DOHH2 (cell line): ENCODE data around the gene CEP85.

Experiments
- H3F3A ChIP-seq: fragments of 200-600 bp; sonication (generic), shearing (Covaris generic); 2 replicates; pipeline ENCODE4 v1.6.0; 2016; ENCODE audit warnings: antibody characterized with exemption, mild to moderate bottlenecking; ENCODE audit not compliant: control insufficient read depth, insufficient read depth
- H3K27ac ChIP-seq: fragments of 200-600 bp; sonication (generic); 2 replicates; pipeline ENCODE4 v1.5.1; 2014; ENCODE audit warnings: low read depth, mild to moderate bottlenecking, low read length, moderate library complexity
- H3K27me3 ChIP-seq: fragments of 200-600 bp; sonication (generic); 2 replicates; pipeline ENCODE4 v1.6.1; 2014; ENCODE audit warnings: mild to moderate bottlenecking, low read length, mixed read lengths; ENCODE audit not compliant: control insufficient read depth
- H3K36me3 ChIP-seq: fragments of 200-600 bp; sonication (generic); 2 replicates; pipeline ENCODE4 v1.6.1; 2014; ENCODE audit warnings: mild to moderate bottlenecking, low read length, moderate library complexity, mixed read lengths; ENCODE audit not compliant: control insufficient read depth
- H3K4me1 ChIP-seq: fragments of 200-600 bp; sonication (generic); 2 replicates; pipeline ENCODE4 v1.6.1; 2014; ENCODE audit warnings: mild to moderate bottlenecking, low read length, mixed read lengths; ENCODE audit not compliant: control insufficient read depth
- H3K4me2 ChIP-seq: fragments of 200-600 bp; sonication (generic); 2 replicates; pipeline ENCODE4 v1.6.0; 2014; ENCODE audit warnings: mild to moderate bottlenecking, low read length, moderate library complexity
- H3K4me3 ChIP-seq: fragments of 200-600 bp; sonication (generic); 2 replicates; pipeline ENCODE4 v1.5.1; 2014; ENCODE audit warnings: mild to moderate bottlenecking, low read length, mixed read lengths
- H3K79me2 ChIP-seq: fragments of 200-600 bp; sonication (generic); 2 replicates; pipeline ENCODE4 v1.6.1; 2014; ENCODE audit warnings: mild to moderate bottlenecking, low read length, mixed read lengths; ENCODE audit not compliant: control insufficient read depth
- H3K9me2 ChIP-seq: fragments of 200-600 bp; sonication (generic); replicated peaks from 2 replicates; pipeline ENCODE4 v1.6.1; 2014; ENCODE audit warnings: mild to moderate bottlenecking, low read length, mixed read lengths; ENCODE audit not compliant: control insufficient read depth
- H3K9me3 ChIP-seq: fragments of 200-600 bp; sonication (generic); 2 replicates; pipeline ENCODE4 v1.6.1; 2014; ENCODE audit warnings: antibody characterized with exemption, low read length, mixed read lengths; ENCODE audit not compliant: control insufficient read depth, insufficient read depth
- H4K20me1 ChIP-seq: fragments of 200-600 bp; sonication (generic); 2 replicates; pipeline ENCODE4 v1.6.0; 2014; ENCODE audit warnings: low read depth, mild to moderate bottlenecking, antibody characterized with exemption, low read length, moderate library complexity; ENCODE audit not compliant: control insufficient read depth, insufficient read depth
- CTCF ChIP-seq: fragments of 200-600 bp; sonication (generic); IDR thresholded peaks from one replicate; pipeline ENCODE4 v1.5.1; 2014; ENCODE audit warnings: antibody characterized with exemption, mild to moderate bottlenecking, low read depth, low read length; ENCODE audit not compliant: poor library complexity, severe bottlenecking
- EZH2phosphoT487 ChIP-seq: fragments of 200-600 bp; sonication (generic); IDR thresholded peaks from 2 replicates; pipeline ENCODE4 v1.6.1; 2017; ENCODE audit warnings: borderline replicate concordance, mild to moderate bottlenecking, antibody characterized with exemption, low read length, moderate library complexity, mixed read lengths

CEP85 gene

DNA sequence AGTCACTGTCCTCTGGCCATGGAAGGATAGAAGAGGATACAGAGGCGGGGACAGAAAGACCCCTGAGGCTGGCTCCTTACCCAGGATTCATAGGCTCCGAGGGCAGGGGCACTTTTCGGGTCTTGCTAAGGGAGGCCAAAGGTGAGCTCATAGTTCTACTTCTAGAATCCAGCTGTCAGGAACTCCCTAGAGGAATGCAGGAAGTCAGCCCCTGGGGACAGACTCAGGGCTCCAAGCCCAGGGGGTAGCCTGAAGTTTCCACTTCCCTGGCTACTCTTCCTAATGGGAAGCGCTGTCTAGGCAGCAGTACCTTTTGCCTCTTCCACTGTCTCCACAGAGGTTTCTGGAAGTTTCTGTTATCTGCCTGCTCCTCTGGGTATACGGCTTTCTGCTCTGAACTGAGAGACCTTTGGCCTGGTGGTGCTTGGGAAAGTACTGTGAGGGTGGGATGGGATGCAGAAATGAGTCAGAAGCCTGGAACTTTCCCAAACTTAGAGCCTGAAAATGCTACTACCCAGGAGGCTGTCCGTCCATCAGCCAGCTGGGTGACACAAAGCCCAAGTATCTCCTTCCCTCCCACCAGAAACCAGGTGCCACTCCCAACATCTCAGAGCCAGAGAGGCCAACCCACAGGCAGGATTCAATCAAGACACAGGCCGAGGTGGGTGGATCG lies 68.9 kb downstream of the CEP85 start:
- peaks cover 11% of the 10 kb centered on the region for H3K36me3 ChIP-seq
- H3K4me1 ChIP-seq, result peaks cover 61% of the 10 kb centered on the region
- H3K9me2 ChIP-seq, result no peaks in the 10 kb centered on the region
- H3K4me2 ChIP-seq, result no peak overlapping the region
- peaks cover 10% of the 10 kb centered on the region for H3F3A ChIP-seq
- H3K79me2 ChIP-seq, result peaks cover 33% of the 10 kb centered on the region
- H3K9me3 ChIP-seq, result no peaks in the 10 kb centered on the region
- TF ChIP-seq CTCF (no peak), EZH2phosphoT487 (no peak)
- H3K27ac ChIP-seq, result no peak overlapping the region
- H4K20me1 ChIP-seq, result no peaks in the 10 kb centered on the region
- H3K4me3 ChIP-seq, result no peak overlapping the region
- no peaks in the 10 kb centered on the region for H3K27me3 ChIP-seq

- Histone ChIP-seq H3K9me2 (no peaks in the 10 kb centered on the region), H3K27me3 (no peaks in the 10 kb centered on the region), H3K27ac (peak overlapping the region; percentile 25), H3K4me1 (peaks cover 44% of the 10 kb centered on the region), H3K36me3 (peaks cover 9% of the 10 kb centered on the region), H3K79me2 (peaks cover 33% of the 10 kb centered on the region), H3K4me3 (peak overlapping the region; percentile 85), H3F3A (peaks cover 10% of the 10 kb centered on the region), H4K20me1 (no peaks in the 10 kb centered on the region), H3K4me2 (peak overlapping the region; percentile 96), H3K9me3 (no peaks in the 10 kb centered on the region)
- TF ChIP-seq CTCF (no peak), EZH2phosphoT487 (no peak)
Observed at GRCh38 chr1:26305667-26306289, 71.8 kb downstream of the CEP85 start.

DNA sequence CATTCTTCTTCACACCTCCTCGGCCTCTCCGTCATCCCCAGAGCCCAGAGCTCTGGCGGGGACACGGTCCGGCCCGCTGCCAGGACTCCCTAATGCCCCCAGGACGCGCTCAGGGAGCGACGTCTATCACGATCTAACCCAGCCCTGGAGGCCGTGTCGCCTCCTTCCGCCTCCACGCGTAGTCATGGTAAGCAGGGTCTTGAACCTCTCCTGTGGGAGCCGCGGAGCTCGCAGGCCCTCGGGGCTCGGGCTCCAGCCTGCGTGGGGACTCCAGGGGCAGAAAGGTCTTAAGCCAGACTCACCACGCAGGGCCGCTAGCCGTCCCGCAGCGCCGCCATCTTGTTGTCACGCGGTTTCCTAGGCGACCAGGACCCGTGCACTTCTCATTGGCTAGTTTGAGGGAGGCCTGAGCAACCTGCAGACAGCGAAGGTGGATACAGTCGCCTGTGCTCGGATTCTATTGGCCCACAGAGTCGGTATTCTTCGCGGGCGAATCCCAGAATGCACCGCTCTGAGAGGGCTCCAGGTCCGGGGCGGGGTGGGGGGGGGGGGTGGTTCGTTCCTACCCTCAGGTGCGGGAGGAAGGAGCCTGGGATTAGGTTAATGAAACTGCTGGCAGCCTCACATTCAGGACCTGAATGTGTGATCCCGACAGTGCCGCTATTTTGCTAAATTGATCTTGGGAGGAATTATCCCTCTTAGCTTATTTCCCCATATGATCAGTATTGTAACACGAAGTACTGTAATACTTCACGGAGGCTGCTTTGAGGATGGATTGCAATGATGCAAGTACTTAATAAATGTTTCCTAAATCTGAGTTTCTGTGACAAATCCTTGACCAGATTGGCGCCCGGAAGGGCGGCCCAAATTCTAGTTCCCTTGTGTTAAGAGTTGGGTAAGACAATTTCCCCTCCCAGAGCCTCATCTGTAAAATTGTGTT lies 72.6 kb downstream of the CEP85 start, which contains the start of gene UBXN11:
Gene UBXN11, minus strand, starts transcription at position 347 of the 940 bp plus-strand sequence. CDS start 3,753 bp downstream, outside the sequence.
- peak within 1 kb of the TSS; percentile 96 for H3K4me2 ChIP-seq
- H3K27ac ChIP-seq, result peak within 1 kb of the TSS; percentile 94
- H4K20me1 ChIP-seq, result no peaks in the 10 kb centered on the region
- H3K9me2 ChIP-seq, result no peaks in the 10 kb centered on the region
- H3K9me3 ChIP-seq, result no peaks in the 10 kb centered on the region
- TF ChIP-seq CTCF (no peak), EZH2phosphoT487 (no peak)
- H3K36me3 ChIP-seq, result peaks cover under 1% of the 10 kb centered on the region; the same call in 1 of the 2 replicates
- peaks cover 10% of the 10 kb centered on the region for H3F3A ChIP-seq
- no peaks in the 10 kb centered on the region for H3K27me3 ChIP-seq
- H3K4me3 ChIP-seq, result peak within 1 kb of the TSS; percentile 85
- peaks cover 33% of the 10 kb centered on the region for H3K79me2 ChIP-seq
- H3K4me1 ChIP-seq, result peaks cover 42% of the 10 kb centered on the region
